ENCODE data around the gene HSD17B11.
"Not testable (repeated sequence)": the region's sequence is repeated elsewhere in the genome, so short reads cannot be mapped to it uniquely, and the experiment has no call there.

The HSD17B11 gene

GRCh38 chr4:87405211-87405820, 14.3 kb upstream of the HSD17B11 start:
- no peak for DNase-seq (ENCODE audit: low read depth in 1 of 2, low spot score in 1 of 2)

- DNase-seq (ENCODE audit: low read depth in 1 of 2, low spot score in 1 of 2): not testable (repeated sequence)
These were observed 12.7 kb upstream of the HSD17B11 start for GRCh38 chr4:87403732-87404131.

DNA sequence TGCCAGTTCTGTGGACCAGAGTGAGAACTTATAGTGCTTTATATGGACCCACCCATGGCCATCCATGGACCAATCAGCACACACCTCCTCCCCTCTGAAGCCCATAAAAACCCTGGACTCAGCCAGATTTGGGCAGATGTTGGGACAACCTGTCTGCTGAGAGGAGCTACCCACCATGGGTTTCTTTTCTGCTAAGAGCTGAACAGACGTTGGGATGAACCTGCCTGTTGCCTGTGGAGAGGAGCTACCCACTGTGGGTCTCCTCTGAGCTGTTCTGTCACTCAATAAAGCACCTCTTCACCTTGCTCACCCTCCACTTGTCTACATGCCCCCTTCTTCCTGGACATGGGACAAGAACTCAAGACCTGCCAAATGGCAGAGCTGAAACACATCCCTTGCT, 9.0 kb upstream of the HSD17B11 start:
- no peak for DNase-seq (ENCODE audit: low read depth in 1 of 2, low spot score in 1 of 2)

DNA sequence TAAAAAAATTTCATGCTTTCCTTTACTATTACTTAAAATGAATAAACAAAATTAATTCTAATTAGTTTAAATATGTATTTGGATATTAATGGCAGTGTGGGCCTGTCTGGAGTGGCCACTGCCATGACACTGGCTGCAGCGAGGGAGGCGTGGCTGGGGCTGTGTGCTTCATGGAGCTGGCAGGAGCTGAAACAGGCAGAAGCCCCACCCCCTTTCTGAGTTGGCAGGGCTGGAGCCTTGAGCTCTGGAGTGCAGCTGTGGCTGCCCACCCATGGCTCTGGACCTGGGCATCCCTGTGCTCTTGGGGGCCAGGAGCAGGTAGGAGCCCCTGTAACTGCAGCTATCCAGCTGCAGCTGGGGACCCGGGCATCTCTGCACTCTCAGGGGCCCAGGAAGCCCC, 8.2 kb upstream of the HSD17B11 start:
- no peak for DNase-seq (ENCODE audit: low read depth in 1 of 2, low spot score in 1 of 2)

- not testable (repeated sequence) for DNase-seq (ENCODE audit: low read depth in 1 of 2, low spot score in 1 of 2)
These were observed 4.9 kb upstream of the HSD17B11 start for GRCh38 chr4:87395851-87396250.

- not testable (repeated sequence) for DNase-seq (ENCODE audit: low read depth in 1 of 2, low spot score in 1 of 2)
These were observed 4.1 kb upstream of the HSD17B11 start for GRCh38 chr4:87395073-87395472.

DNA sequence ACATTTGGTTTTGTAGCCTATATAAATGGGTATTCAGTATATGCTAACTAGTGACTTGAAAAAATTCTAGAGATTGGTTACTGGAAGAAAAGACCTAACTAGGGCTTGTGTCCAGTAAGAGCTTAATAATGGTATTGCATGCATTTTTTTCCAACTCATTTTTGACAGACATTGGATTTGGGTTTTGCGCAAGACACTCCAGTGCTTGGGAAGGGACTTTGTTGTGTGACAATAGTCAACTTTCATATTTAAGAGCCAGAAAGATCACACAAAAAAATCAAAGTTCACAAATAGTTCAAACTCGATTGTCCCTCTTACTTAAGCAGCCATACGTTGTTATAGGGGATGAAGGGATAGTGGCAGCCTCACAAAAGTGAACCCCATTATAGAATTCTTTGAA, 1.2 kb upstream of the HSD17B11 start:
- DNase-seq (ENCODE audit: low read depth in 1 of 2, low spot score in 1 of 2): no peak

GRCh38 chr4:87391576-87392054, 627 bp upstream of the HSD17B11 start:
- DNase-seq (ENCODE audit: low read depth in 1 of 2, low spot score in 1 of 2): no peak

- no peak for DNase-seq (ENCODE audit: low read depth in 1 of 2, low spot score in 1 of 2)
These were observed 467 bp downstream of the HSD17B11 start for GRCh38 chr4:87390551-87390890.

DNA sequence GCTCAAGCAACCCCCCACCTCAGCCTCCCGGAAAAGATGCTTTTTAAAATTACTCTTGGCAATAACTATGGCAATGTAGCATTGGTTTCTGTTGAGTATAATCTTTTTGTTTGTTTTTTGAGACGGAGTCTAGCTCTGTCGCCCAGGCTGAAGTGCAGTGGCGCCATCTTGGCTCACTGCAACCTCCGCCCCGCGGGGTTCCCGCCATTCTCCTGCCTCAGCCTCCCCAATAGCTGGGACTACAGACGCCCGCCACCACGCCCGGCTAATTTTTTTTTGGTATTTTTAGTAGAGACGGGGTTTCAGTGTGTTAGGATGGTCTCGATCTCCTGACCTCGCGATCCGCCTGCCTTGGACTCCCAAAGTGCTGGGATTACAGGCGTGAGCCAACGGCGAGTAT, 933 bp downstream of the HSD17B11 start:
- DNase-seq (ENCODE audit: low read depth in 1 of 2, low spot score in 1 of 2): not testable (repeated sequence)

DNA sequence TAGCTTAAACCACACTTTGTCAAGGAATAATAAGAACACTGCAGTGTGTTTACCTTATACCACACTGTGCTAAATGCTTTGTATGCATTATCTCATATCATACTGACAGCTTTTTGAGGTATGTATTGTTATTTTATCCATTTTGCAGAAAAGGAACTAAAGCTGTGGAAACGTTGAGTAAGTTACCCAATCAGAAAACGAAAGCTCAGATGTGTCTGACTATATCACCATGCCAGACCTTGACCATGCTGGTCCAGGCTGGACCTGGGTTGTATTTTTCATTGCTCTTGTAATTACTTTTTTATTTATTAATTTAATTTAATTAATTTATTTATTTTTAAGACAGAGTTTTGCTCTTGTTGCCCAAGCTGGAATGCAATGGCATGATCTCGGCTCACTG, 2.1 kb downstream of the HSD17B11 start:
- DNase-seq (ENCODE audit: low read depth in 1 of 2, low spot score in 1 of 2): no peak

- no peak for DNase-seq (ENCODE audit: low read depth in 1 of 2, low spot score in 1 of 2)
These were observed 3.8 kb downstream of the HSD17B11 start for GRCh38 chr4:87387237-87387636.

- not testable (repeated sequence) for DNase-seq (ENCODE audit: low read depth in 1 of 2, low spot score in 1 of 2)
These were observed 6.4 kb downstream of the HSD17B11 start for GRCh38 chr4:87384466-87385132.

- DNase-seq (ENCODE audit: low read depth in 1 of 2, low spot score in 1 of 2): no peak
These were observed 8.1 kb downstream of the HSD17B11 start for GRCh38 chr4:87382931-87383330.

- DNase-seq (ENCODE audit: low read depth in 1 of 2, low spot score in 1 of 2): no peak
These were observed 8.9 kb downstream of the HSD17B11 start for GRCh38 chr4:87382116-87382515.

DNA sequence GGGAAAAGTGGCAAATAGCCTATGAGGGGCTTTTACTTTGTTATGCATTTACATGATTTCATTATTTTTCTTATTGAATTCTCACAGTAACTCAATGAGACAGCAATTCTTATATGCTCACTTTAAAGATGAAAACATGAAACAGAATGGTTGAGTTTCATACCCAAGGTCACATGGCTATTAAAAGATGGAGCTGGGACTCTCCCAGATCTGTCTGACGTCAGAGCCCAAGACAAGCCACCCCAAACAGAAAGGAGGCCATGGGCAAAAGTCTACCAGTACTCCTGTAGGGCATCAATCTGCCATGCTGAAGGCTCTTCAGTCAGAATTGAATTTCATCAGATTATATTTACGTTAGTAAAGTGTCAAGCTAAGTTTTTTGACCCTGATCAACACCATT, 13.2 kb downstream of the HSD17B11 start:
- DNase-seq (ENCODE audit: low read depth in 1 of 2, low spot score in 1 of 2): no peak

DNA sequence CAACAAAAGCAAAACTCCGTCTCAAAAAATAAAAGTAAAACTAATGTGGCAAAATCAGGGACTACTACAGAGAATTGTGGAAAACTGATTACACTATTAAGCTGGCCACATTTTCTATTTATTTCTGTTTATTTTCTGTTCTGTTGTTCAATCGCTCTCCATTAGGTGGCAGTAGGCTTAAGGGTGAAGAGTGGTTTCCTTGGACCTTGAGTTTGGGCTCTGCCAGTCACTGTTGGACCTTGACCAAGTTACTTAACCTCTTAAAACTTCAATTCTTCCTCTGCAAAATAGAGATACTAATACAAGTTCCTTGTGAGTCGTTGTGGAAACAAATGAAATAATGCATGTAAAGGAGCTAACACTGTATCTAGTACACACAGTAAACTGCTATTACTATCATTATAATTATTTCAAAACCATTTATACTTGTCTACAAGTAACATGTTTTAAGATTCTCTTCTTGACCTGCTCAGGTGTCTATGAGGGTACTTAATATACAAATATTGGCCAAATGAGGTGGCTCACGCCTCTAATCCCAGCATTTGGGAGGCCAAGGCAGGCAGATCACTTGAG, 15.2 kb downstream of the HSD17B11 start:
- DNase-seq (ENCODE audit: low read depth in 1 of 2, low spot score in 1 of 2): no peak

- no peak for DNase-seq (ENCODE audit: low read depth in 1 of 2, low spot score in 1 of 2)
These were observed 20.9 kb downstream of the HSD17B11 start for GRCh38 chr4:87370068-87370467.

DNA sequence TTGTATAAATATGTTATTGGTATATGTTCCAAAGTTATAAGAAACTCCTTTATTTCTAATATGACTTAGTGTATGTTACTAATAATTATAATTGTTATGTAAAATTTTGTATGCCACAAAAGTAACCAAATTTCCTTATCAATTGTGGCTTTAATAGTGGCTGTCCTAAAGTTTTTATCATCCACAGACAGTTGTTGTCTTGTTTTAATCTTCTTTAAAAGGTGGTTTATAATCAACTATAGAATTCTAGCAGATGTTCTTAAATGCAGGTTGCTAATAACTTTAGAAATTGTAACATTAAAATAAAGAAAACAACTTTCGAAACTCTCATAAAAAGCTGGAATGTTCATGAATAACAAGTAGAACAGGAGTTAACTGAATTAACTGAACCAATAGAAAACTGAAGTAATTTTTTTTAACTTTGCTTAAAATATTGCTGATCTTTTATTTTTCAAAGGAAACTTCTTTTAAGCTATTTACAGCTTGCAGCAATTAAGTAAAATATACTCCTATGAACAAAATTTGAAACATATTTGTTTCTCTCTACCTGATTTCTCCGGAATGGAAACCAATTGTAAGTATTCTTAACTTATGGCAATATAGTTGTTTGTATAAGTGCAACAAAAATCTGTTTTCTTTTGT, 24.3 kb downstream of the HSD17B11 start:
- no peak for DNase-seq (ENCODE audit: low read depth in 1 of 2, low spot score in 1 of 2)

DNA sequence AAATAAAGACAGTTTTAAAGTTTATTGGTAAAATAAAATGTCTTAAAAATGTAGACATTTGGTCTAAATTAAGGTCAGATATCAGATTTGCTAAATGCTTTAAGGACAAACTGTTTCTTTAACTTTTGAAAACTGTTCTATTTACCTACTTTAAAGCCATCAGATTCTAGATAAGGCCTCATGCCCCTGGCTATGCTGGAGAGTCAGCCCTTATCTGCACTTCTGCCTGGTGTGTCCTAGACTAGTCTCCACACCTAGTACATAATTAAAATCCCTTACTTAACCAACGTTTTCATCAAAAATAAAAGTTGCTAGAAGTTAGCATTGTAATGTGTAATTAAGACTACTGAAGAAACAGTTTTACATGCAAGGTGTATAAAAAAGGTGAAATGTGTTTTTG, 25.6 kb downstream of the HSD17B11 start:
- DNase-seq (ENCODE audit: low read depth in 1 of 2, low spot score in 1 of 2): no peak

DNA sequence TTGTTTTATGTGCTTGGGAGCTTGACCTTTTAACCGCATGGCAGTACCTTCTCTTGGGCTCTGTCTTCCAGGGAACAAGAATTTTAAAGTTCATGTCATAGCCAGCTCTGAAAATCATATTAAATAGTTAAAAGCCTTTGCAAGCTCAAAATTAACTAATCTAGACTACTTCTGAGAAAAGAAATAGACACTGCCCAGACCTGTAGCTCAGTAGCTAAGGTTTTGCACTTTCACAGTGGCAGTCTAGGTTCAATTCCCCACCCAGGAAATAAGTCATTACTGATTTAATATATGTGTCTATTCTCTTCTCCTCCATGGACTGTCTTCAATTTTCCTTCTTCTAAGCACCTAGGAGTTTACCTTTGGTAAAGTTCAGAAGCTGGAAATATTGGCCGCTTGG, 27.4 kb downstream of the HSD17B11 start:
- DNase-seq (ENCODE audit: low read depth in 1 of 2, low spot score in 1 of 2): no peak

DNA sequence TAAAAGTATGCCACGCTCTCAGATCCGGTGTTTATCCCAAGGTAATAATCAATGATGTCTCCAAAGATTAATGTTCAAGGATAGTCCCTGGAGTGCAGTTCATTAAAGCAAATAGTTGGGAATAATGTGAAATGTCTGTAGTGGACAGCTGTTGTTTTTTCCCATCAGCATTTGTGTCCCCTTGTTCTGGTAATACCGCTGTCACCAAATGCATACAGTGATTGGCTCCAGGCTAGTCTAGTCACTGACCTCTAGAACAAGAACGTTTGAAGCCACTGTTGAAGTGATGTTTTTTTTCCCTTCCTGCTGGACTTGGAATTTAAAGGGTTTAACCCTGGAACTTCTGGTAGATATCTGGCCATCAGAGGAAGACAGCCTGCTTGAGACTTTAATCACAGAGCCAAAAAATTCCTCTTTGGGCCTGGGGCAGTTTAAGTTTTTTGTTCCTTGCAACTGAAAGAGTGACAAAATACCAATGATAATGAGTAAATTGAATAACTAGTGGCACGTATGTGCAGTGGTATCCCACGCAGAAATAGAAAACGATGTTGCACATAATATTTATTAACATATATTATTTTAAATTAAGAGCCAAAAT, 30.6 kb downstream of the HSD17B11 start:
- DNase-seq (ENCODE audit: low read depth in 1 of 2, low spot score in 1 of 2): no peak
